ENCODE data around the gene DNAJB13.
A peak's percentile ranks its signal among the peaks of the same experiment; 100 is the strongest.
"Not testable (repeated sequence)": the region's sequence is repeated elsewhere in the genome, so short reads cannot be mapped to it uniquely, and the experiment has no call there.

DNAJB13 gene

GRCh38 chr11:73978576-73979086, 27.8 kb downstream of the DNAJB13 start:
- DNase-seq, result no peak

GRCh38 chr11:73980001-73980961, 29.5 kb downstream of the DNAJB13 start:
- peak; percentile 52 for DNase-seq

- DNase-seq, result no peak
These were observed 30.4 kb downstream of the DNAJB13 start for GRCh38 chr11:73981051-73981805.

- peak; percentile 74 for DNase-seq
These were observed 31.8 kb downstream of the DNAJB13 start, which contains the start of gene UCP2 for GRCh38 chr11:73982595-73982989. Gene UCP2 (minus strand): TSS chr11:73982843. CDS start chr11:73978378, 4,465 bp downstream.

GRCh38 chr11:73982990-73983740, 32.3 kb downstream of the DNAJB13 start:
- DNase-seq, result peak; percentile 85

- DNase-seq, result no peak
These were observed 33.1 kb downstream of the DNAJB13 start for GRCh38 chr11:73983741-73984538.

- not testable (repeated sequence) for DNase-seq
These were observed 34.8 kb downstream of the DNAJB13 start for GRCh38 chr11:73985661-73986060.

GRCh38 chr11:73988227-73988626, 37.4 kb downstream of the DNAJB13 start:
- no peak for DNase-seq

- DNase-seq, result no peak
These were observed 38.3 kb downstream of the DNAJB13 start for GRCh38 chr11:73989156-73989555.

GRCh38 chr11:73990730-73991129, 39.9 kb downstream of the DNAJB13 start:
- no peak for DNase-seq

- no peak for DNase-seq
These were observed 40.7 kb downstream of the DNAJB13 start for GRCh38 chr11:73991471-73992006.

GRCh38 chr11:73995247-73995646, 44.4 kb downstream of the DNAJB13 start:
- DNase-seq, result no peak

- DNase-seq, result no peak
These were observed 44.9 kb downstream of the DNAJB13 start for GRCh38 chr11:73995731-73996130.

- DNase-seq, result no peak
These were observed 45.4 kb downstream of the DNAJB13 start for GRCh38 chr11:73996161-73996747.

GRCh38 chr11:73997120-73997770, 46.4 kb downstream of the DNAJB13 start:
- no peak for DNase-seq

- DNase-seq, result no peak
These were observed 48.2 kb downstream of the DNAJB13 start for GRCh38 chr11:73998846-73999575.

GRCh38 chr11:73999581-74000306, 48.9 kb downstream of the DNAJB13 start:
- no peak for DNase-seq

- no peak for DNase-seq
These were observed 49.7 kb downstream of the DNAJB13 start for GRCh38 chr11:74000307-74001133.

All from activated T-cell treated with anti-CD3 and anti-CD28 coated beads for 4 hours (primary cell).